Activated T-cell treated with anti-CD3 and anti-CD28 coated beads, Interleukin-2, amount 50 U/mL, for 1 hour (primary cell): ENCODE results near the gene MGST2.

Source experiments
- DNase-seq: peaks from one replicate; pipeline ENCODE4 v3.0.0-alpha.2; 2020

MGST2 gene

GRCh38 chr4:139712882-139713281 is 47.3 kb downstream of the MGST2 start:
- no peak for DNase-seq

- DNase-seq = no peak
These were observed 50.2 kb downstream of the MGST2 start for GRCh38 chr4:139715746-139716391.

GRCh38 chr4:139718358-139718757 is 52.7 kb downstream of the MGST2 start:
- DNase-seq = no peak

DNA sequence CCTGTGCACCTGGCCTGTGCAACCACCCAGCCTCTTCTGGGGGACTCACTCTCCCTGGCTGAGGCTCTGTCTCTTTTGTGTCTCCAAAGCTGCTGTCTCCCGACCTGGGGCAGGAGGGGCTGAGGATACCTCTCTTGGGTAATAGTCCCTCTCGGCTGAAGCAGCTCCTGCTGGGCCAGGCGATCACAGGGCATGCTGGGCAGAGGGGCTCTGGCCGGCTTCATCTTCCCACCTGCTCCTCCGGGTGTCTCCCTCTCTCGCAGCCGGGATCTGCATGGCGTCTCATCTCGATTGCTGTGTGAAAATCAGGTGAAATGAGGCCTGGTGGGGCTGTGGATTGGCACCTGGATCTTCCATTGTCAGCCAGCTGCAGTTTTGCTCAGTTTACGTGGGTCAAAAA is 53.2 kb downstream of the MGST2 start:
- DNase-seq = no peak

DNA sequence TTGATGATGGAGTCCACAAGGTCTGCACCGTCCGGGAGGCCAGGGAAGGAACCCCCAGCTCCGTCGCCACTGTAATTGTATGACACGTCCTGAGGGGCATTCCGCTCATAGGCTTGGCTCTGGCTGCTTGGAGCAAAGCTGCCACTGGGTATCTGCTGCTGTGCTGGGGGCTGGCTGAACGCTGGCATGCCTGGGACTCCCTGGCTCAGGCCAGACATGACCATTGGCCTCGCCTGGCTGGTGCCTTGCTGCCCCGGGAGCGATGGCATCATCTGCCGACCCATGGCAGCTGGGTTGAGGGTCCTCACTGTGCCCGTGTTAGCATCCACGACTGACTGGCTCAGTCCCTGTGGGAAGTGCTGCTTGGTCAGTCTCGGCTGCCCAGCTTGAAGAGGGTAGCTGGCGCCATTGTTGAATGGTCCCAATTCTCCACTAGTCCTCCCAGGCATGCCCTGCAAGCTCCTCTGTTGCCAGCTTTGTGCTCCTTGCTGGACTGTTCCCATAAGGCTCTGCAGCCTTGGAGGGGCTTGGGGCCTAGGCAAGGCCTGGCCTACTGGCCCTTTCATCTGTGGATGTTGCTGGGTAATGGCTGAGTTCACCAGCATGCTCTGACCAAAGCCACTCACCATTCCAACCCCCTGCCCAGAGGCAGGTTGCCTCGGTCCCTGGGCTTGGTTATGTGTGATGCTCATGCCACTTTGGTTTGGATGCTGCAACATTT is 53.9 kb downstream of the MGST2 start:
- DNase-seq = no peak

- DNase-seq = no peak
These were observed 55.2 kb downstream of the MGST2 start for GRCh38 chr4:139720806-139721205.

GRCh38 chr4:139721789-139722188 is 56.2 kb downstream of the MGST2 start:
- DNase-seq = no peak

GRCh38 chr4:139725236-139725635 is 59.6 kb downstream of the MGST2 start:
- no peak for DNase-seq

GRCh38 chr4:139726615-139727014 is 61.0 kb downstream of the MGST2 start:
- DNase-seq = no peak

DNA sequence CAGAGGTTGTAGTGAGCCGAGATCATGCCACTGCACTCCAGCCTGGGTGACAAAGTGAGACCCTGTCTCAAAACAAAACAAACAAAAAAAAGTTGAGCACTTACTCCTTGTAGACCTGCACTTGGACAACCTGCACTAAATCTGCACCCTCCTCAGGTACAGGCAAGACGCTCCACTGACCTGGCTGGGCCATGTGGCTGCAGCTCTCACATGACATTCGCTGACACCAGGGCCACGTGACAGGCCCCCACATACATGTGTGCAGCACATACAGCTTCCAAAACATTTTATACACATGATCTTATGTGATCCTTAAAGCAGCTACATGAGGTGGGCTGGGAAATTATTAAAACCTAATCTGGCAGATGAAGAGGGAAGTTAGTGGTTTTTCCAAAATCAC is 62.5 kb downstream of the MGST2 start:
- no peak for DNase-seq

GRCh38 chr4:139728840-139729239 is 63.2 kb downstream of the MGST2 start:
- no peak for DNase-seq

GRCh38 chr4:139732991-139733570 is 67.5 kb downstream of the MGST2 start:
- DNase-seq = no peak

DNA sequence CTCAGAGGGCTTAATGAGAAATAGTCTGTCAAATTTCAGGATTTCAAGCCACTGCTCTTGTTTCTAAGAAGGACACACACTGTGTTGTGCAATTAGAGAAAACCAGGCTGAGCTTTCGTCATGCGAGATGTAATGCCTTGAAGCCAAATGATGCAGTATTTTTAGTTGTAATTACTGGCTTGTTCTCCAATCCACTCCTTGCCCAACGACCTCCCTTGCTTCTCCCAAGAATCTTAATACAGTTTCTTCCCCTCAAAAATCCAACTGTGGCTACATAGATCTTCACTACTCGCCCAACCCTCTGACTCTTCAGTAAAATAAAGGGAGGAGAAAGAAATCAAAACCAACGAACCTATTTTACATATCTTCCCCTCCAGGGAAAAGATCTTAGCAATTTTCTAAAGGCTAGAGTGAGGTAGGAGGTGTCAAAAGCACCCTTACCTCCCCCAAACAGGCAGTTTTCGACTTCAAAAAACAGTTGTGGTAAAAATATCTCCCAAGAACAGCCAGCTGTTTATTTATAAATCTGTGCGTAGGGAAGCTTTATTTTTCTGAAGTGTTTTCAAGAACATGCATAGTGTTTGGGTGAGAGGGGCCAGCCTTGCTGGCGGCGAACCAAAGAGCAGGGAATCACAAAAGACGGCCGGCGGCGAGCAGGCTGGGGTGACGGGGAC is 68.7 kb downstream of the MGST2 start:
- DNase-seq = no peak

DNA sequence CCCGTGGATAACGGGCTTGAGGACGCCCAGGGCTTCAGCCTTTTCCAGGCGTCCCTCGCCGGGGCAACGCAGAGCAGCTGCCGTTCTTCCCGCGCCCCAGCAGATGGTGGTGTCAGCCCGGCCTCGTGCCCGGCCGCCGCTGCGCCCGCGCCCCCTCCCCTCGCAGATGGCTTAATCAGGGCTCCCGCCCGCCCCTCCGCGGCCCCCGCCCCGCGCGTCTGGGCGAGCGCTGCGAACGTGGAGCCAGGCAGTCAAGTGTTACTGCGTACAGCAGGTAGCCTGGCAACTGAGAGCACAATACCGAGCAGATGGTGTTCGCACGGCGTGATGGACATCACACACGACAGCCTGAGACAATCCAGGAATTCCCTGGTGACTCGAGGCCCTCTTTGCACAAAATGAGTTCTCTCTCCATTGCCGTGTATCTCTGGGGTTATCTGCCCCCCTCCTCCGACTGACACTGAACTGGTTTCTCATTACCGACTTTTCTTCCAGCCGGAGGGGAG is 69.3 kb downstream of the MGST2 start:
- peak; percentile 64 for DNase-seq

GRCh38 chr4:139735381-139736273 is 70.0 kb downstream of the MGST2 start:
- DNase-seq = peak; percentile 20

DNA sequence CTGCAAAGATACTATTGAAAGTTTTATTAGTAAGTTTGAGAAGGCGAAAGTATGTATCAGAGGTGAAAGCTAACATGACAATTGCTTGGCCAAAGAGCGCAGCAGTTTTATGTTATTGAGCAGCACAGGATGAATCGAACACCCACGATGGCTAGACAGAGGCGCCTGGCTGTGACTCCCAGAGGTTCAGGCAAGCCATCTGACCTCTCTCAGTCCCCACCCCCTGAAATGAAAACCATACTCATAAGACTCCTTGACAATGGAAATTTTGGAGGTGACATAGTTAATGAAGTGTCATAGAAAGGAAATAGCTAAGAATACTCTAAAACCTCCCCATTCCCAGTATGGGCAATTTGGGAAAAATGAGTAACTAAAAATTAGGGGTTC is 70.6 kb downstream of the MGST2 start:
- DNase-seq = no peak

- no peak for DNase-seq
These were observed 71.0 kb downstream of the MGST2 start for GRCh38 chr4:139736661-139737060.

GRCh38 chr4:139738846-139739613 is 73.4 kb downstream of the MGST2 start:
- no peak for DNase-seq

GRCh38 chr4:139740121-139740520 is 74.5 kb downstream of the MGST2 start:
- no peak for DNase-seq

GRCh38 chr4:139740531-139741041 is 75.0 kb downstream of the MGST2 start:
- DNase-seq = no peak

- no peak for DNase-seq
These were observed 77.4 kb downstream of the MGST2 start for GRCh38 chr4:139743027-139743426.

DNA sequence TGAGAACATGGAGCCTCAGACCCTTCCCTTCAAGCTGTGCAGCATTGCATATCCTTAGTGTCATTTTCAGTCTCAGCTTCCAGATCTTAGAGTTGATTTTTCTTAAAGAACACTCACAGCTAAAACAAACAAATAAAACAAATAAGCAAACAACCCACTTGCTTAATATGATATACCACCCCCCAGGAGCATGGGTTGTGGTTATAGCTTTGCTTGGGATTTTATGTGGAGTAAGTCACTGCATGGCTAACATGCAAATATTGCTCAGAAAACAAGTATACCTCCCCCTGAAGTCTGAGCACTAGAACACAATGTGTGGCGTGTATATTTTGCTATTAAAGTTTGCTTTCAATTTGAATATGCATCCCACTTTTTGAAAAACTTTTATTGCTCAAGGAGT is 78.6 kb downstream of the MGST2 start:
- no peak for DNase-seq
